Ishikawa (cell line): ENCODE data around the gene NMUR1.

Source experiments
- CEBPB ChIP-seq: IDR thresholded peaks from 2 replicates; pipeline ENCODE4 v1.6.1; 2012
- EP300 ChIP-seq: IDR thresholded peaks from 2 replicates; pipeline ENCODE4 v1.6.1; 2012; ENCODE audit warnings: borderline replicate concordance
- TF ChIP-seq, protein P1 (sequence below): IDR thresholded peaks from 2 replicates; pipeline ENCODE4 v1.6.1; 2012; ENCODE audit warnings: low read depth, mild to moderate bottlenecking

DNA sequence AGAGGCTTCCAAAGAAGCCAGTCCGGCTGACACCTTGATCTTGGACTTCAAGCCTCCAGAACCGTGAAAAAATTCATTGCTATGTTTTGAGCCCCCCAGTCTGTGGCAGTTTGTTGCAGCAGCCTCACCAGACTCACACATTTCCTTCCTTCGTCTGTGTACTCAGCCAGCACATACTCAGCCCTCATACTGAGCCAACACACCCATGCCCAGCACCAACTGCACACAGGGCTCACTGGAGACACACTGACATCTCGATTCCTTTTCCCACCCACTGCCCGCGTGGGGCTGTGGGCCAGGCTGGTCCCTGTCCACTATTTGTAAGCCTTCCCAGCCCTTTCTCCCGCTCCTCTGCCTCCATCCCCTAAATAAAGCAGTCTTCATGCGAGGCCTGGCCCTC is 24.1 kb upstream of the NMUR1 start:
- TF ChIP-seq, protein P1, sequence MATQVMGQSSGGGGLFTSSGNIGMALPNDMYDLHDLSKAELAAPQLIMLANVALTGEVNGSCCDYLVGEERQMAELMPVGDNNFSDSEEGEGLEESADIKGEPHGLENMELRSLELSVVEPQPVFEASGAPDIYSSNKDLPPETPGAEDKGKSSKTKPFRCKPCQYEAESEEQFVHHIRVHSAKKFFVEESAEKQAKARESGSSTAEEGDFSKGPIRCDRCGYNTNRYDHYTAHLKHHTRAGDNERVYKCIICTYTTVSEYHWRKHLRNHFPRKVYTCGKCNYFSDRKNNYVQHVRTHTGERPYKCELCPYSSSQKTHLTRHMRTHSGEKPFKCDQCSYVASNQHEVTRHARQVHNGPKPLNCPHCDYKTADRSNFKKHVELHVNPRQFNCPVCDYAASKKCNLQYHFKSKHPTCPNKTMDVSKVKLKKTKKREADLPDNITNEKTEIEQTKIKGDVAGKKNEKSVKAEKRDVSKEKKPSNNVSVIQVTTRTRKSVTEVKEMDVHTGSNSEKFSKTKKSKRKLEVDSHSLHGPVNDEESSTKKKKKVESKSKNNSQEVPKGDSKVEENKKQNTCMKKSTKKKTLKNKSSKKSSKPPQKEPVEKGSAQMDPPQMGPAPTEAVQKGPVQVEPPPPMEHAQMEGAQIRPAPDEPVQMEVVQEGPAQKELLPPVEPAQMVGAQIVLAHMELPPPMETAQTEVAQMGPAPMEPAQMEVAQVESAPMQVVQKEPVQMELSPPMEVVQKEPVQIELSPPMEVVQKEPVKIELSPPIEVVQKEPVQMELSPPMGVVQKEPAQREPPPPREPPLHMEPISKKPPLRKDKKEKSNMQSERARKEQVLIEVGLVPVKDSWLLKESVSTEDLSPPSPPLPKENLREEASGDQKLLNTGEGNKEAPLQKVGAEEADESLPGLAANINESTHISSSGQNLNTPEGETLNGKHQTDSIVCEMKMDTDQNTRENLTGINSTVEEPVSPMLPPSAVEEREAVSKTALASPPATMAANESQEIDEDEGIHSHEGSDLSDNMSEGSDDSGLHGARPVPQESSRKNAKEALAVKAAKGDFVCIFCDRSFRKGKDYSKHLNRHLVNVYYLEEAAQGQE, result no peak
- TF ChIP-seq EP300 (no peak), CEBPB (no peak)
